HG03378 (cell line): ENCODE data around the gene MXD1.
"Not testable (repeated sequence)": the region's sequence is repeated elsewhere in the genome, so short reads cannot be mapped to it uniquely, and the experiment has no call there.

Source experiments
- ATAC-seq: cut with Tn5 transposase; IDR thresholded peaks from one replicate; pipeline ENCODE4 v1.9.1; 2021; ENCODE audit warnings: mild to moderate bottlenecking, moderate library complexity; ENCODE audit not compliant: unreplicated experiment

MXD1 gene

GRCh38 chr2:69950671-69951070, 35.8 kb downstream of the MXD1 start:
- ATAC-seq, result not testable (repeated sequence)

DNA sequence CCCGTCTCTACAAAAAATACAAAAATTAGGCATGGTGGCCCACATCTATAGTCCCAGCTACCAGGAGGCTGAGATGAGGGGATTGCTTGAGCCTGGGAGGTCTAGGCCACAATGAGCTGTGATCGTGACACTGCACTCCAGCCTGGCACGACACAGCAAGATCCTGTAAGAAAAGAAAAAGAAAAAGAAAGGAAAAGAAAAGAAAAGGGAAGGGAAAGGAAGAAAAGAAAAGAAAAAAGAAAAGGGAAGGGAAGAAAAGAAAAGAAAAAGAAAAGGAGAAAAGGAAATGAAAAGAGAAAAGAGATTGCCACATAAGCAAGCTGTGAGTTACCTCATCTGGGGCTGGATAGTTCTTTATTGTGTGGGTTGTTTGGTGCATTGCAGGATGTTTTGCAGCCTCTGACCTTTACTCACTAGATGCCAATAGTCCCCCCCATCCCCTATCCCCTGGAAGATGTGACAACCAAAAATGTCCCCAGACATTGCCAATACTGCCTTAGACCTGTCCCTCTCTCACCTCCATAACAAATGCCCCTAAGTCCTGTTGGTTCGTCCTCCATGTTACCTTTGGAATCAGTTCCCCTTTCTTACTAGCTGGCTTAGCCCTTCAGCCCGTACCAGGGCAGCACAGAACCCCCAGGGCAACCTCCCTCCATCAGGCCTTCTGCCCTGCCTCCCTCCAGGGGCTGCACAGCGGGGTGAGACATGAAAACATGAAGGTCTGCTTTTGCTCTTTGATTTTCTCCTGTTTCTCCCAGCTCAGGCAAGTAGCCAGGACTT, 37.6 kb downstream of the MXD1 start:
- ATAC-seq, result no peak

GRCh38 chr2:69954084-69954483, 39.2 kb downstream of the MXD1 start:
- no peak for ATAC-seq

DNA sequence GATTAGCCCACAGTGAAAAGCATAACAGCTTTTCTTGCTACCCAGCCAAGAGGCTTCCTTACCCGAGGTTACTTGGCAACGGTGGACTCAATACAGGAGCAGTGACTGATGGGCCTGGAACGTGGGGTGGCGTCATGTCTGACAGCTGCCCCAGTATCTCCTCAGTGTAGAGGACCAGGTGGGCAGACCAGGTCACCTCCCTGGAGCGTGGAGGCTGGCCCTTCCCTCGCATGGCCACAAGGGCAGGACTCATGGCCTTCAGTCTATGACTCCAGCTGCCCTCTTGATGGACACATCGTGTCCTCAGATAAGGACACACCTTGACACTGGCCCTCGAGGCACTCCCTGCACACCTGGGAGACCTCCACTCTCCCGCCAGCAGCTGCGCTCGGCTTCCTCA, 40.1 kb downstream of the MXD1 start:
- no peak for ATAC-seq

DNA sequence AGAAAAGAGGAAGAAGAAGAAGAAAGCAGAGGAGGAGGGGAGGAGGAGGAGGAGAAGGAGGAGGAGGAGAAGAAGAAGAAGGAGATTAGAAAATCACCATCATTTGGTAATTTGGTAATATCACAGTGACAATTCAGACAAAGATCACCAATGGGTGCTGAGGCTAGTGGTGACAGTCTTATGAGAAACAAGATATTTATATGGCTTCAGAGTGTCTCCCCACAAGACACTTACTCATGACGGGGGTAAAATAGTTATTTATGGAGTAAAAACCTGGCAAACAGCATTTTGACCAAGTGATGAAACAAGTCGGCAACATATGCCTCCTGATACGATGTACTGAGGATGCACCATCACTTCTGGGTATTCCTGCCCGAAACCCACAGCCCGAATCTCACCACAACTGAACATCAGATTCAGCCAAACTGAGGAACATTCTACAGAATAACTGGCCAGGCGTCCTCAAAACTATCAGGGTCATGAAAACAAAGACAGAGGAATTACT, 41.6 kb downstream of the MXD1 start:
- no peak for ATAC-seq

DNA sequence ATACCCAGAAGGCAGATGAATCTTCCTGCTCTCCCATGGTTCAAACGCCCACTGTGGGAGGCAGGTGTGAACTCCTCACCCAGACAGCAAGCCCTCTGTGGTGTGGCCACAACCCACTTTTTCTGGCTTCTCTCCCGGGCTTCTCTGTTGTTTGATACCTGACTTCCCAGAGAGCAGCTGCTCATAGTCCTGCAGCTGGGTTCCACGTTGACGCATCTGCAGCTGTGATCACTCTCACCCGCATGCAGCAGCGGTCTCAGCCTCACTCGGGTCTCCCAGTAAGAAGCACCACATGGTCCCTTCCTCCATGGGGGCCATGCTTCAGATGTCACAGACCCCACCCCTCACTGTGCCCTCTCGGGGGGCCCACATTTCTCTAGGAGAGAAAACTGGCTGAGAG, 43.1 kb downstream of the MXD1 start:
- no peak for ATAC-seq

DNA sequence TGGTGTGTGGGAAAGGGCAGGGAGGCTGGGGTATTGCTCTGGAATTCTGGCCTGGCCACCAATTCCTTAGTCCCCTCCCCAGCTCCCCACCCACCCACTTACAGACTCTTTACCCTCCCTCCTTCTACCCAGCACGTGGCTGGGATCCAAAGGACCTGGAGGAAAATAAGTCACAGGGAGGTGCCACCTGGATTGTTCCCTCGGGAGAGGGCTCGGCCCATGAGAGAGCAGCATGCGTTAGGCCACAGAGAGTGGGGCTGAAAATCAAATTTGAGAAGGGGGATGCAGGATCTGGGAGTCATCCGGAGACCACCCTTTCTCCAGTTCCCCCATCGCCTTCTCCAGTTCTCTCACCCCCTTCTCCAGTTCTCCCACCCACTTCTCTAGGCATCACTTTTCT, 43.6 kb downstream of the MXD1 start:
- ATAC-seq, result no peak

DNA sequence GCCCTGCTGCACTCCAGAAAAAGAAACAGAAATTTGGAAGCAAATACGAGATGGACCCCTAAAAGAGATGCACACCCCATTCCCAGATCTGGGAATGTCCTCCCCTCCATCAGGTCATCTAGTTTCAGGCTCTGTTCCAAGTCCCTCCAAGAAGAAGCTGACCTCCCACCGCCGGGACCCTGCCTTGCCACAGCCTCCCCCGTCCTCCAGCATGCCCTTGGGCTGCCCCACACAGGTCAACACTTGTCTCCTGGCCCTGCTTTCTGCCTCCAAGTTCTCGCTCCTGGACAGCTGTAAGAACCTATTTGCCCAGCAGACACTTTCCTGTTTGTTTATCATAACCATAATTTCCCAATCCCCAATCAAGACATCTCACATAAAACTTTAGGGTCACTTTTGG, 44.5 kb downstream of the MXD1 start:
- no peak for ATAC-seq

DNA sequence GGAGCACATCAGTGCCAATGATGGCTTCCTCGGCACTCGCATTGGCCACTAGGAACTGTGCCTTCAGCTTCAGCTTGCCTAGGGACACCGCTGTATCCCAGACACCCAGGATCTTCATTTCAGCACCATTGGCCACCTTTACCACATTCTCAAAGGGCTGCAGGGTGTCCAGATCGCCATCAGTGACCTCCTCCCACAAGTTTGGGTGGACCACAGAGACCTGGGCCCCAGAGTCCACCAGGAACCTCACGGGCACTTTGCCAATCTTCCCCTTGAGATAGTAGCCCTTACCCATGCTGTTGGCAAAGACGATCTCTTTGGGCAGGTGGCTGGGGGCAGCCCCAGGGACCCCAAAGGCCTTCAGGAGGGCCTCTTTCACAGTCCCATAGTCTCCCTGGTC, 45.9 kb downstream of the MXD1 start:
- ATAC-seq, result no peak

- no peak for ATAC-seq
Observed at GRCh38 chr2:69961496-69961895, 46.6 kb downstream of the MXD1 start, which contains the start of gene ASPRV1. Gene ASPRV1 (minus strand): TSS chr2:69961631. CDS start chr2:69961436, 195 bp downstream.

GRCh38 chr2:69962986-69963730, 48.2 kb downstream of the MXD1 start:
- ATAC-seq, result no peak

DNA sequence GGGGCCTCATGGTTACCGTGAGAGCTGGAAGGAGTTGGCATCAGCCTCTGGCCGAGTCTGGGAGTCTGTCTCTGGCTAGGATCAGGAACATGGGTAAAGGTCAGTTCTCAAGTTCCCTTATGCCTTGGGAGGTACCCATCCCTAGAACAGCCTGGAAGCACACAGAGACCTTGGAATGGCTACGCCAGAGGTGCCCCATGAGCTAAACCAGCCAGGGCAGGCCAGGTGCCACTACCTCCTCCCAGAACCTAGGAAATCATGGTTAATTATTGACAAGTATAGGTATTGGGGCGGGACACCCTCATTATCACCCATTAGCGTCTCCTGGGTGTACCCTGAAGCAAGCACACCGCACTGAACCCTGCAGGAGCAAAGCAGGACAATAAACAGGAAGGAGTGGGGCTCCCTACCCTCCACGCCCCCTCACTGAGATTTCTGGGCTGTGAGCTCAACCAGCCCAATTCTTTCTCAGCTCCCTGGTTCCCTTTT, 49.5 kb downstream of the MXD1 start:
- no peak for ATAC-seq

DNA sequence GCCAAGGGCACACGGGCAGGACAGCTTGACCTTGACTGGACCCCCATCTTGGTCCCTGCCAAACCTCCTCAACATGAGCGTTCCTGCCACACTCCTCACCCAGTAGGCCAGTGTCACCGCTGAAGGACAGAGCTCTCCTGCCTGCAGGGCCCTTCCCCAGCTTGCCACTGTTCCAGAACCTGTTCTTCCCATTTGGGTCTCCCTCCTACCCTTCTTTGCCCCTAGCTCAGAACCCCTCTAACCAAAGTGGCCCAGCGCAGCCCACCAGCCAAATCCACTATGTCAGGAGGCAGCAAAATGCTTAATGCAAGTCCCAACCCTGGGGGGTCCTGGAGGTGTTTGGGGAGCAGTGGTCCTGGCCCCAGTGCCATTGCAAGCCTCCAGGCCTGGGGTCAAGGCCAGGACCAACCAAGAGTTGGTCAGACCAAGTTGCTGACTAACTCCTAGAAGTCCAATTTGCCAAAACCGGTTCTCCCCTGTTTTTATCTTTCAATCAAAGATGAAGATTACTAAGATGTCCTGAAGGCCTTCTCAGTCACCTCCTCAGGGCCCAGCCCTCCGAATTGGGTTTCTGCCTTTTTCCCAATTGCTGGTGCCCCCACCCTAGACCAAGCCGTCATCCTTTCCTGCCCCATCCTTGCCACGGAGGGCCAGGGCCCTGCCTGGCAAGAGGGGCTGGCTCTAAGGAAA, 51.0 kb downstream of the MXD1 start:
- ATAC-seq, result no peak

DNA sequence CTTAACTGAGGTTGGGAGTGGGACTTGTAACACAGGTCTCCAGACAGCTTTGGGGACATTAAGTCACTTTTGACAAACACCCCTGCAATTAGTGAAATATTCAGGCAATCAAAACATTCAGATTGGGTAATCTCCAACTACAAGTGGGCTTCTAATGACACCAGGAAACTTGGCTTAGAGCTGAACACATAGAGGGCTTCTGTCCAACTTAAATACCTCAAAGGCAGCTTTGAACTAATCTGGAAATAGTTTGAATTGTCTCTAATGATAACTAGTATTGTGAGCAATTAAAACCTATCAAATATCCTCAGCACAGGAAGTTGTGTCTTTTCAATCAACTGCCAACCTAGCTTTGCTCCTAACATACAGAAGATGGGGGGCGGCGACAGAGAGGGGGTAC, 51.6 kb downstream of the MXD1 start:
- no peak for ATAC-seq

GRCh38 chr2:69968609-69969008, 53.7 kb downstream of the MXD1 start:
- no peak for ATAC-seq

- ATAC-seq, result no peak
Observed at GRCh38 chr2:69969126-69969983, 54.4 kb downstream of the MXD1 start.

GRCh38 chr2:69969991-69970390, 55.1 kb downstream of the MXD1 start:
- ATAC-seq, result no peak

DNA sequence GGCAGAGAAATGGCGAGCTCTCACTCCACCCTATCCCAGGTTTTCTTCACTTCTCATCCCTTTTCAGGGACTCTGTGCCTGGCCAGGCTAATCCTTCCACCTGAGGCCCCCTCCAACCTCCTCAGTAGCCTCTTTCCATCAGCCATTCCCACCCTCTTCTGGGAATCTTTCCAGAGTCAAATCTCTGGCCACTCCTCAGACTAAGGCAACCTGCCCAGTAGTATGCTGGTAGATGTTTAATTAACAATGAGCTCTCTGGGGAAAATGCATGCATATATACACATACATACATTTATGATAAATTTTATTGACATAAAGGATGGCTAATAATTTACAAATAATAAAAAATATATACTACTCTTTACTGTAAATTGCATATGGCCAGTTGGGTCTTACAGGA, 57.9 kb downstream of the MXD1 start:
- ATAC-seq, result no peak

DNA sequence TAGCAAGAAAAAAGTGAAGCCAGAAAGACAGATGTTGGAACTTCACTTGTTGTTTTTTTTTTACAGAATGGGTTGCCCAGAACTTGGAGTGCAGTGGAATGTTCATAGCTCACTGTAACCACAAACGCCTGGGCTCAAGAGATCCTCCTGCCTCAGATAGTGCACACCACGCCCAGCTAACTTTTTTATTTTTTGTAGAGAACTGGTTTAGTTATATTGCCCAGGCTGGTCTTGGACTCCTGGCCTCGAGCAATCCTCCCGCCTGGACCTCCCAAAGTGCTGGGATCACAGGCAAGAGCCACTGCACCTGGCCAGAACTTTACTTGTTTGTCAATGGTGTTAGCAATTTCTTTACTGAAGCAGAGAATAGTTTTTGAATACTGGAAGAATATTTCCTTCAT, 58.4 kb downstream of the MXD1 start:
- ATAC-seq, result no peak

GRCh38 chr2:69975136-69975852, 60.4 kb downstream of the MXD1 start:
- ATAC-seq, result no peak
